Vagina (tissue), 2 donors: ENCODE results near the gene RTL1.

Experiments
- POLR2A ChIP-seq, 2 donors: fragments of 450-650 bp; IDR thresholded peaks; one replicate each; pipeline ENCODE4 v1.6.1; 2017; ENCODE audit warnings: antibody characterized with exemption in 2 of 2, mild to moderate bottlenecking in 2 of 2, moderate library complexity in 2 of 2
- TF ChIP-seq, protein P1 (sequence below), 3 experiments: fragments of 450-650 bp in 2 of 3; fragments of 200-600 bp in 1 of 3; sonication (generic) in 1 of 3; IDR thresholded peaks; one replicate each; pipeline ENCODE4 v1.5.1; 2017 to 2019; ENCODE audit warnings: antibody characterized with exemption in 3 of 3, mild to moderate bottlenecking in 2 of 3, moderate library complexity in 2 of 3

- TF ChIP-seq, protein P1, sequence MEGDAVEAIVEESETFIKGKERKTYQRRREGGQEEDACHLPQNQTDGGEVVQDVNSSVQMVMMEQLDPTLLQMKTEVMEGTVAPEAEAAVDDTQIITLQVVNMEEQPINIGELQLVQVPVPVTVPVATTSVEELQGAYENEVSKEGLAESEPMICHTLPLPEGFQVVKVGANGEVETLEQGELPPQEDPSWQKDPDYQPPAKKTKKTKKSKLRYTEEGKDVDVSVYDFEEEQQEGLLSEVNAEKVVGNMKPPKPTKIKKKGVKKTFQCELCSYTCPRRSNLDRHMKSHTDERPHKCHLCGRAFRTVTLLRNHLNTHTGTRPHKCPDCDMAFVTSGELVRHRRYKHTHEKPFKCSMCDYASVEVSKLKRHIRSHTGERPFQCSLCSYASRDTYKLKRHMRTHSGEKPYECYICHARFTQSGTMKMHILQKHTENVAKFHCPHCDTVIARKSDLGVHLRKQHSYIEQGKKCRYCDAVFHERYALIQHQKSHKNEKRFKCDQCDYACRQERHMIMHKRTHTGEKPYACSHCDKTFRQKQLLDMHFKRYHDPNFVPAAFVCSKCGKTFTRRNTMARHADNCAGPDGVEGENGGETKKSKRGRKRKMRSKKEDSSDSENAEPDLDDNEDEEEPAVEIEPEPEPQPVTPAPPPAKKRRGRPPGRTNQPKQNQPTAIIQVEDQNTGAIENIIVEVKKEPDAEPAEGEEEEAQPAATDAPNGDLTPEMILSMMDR (IDR thresholded peaks at IDR 0.05) = no peak
- no peak for TF ChIP-seq POLR2A (IDR thresholded peaks at IDR 0.05)
Observed at GRCh38 chr14:100838493-100839314, 64.8 kb downstream of the RTL1 start.
